Activated CD8-positive, alpha-beta memory T cell treated with anti-CD3 and anti-CD28 coated beads, Interleukin-2, amount 10 ng/mL, durations not matched to agents 7 days and 5 days (primary cell): ENCODE data around the gene RRP36. TPM values are rescaled to one million over a fixed set of nuclear protein-coding genes. Genes with fewer than 3 reads are reported as not detected.
"Not testable (repeated sequence)": the region's sequence is repeated elsewhere in the genome, so short reads cannot be mapped to it uniquely, and the experiment has no call there.

Experiments
- ATAC-seq: fragments of 150-1000 bp; cut with Tn5 transposase; one replicate; pipeline ENCODE4 v1.10.0; 2021; ENCODE audit warnings: moderate library complexity
- CTCF ChIA-PET: fragments of 350-600 bp; sonication (Branson Sonifier 250); formaldehyde crosslinking; loops from one replicate; lab custom pipeline; 2021; ENCODE audit warnings: antibody characterized with exemption; lab: Charles Lee
- DNase-seq: peaks from one replicate; pipeline ENCODE4 v3.0.0-alpha.2; 2020
- H3K27ac Mint-ChIP-seq: one replicate; pipeline ENCODE4 v1.8.0; 2021; ENCODE audit warnings: mild to moderate bottlenecking, mixed read lengths
- H3K27me3 Mint-ChIP-seq: one replicate; pipeline ENCODE4 v1.8.0; 2021; ENCODE audit warnings: mixed read lengths
- H3K36me3 Mint-ChIP-seq: one replicate; pipeline ENCODE4 v1.8.0; 2021; ENCODE audit warnings: mild to moderate bottlenecking, mixed read lengths
- H3K4me1 Mint-ChIP-seq: one replicate; pipeline ENCODE4 v1.8.0; 2021; ENCODE audit warnings: mixed read lengths
- H3K4me3 Mint-ChIP-seq: one replicate; pipeline ENCODE4 v1.8.0; 2021; ENCODE audit warnings: mild to moderate bottlenecking, moderate library complexity, mixed read lengths
- H3K9me3 Mint-ChIP-seq: one replicate; pipeline ENCODE4 v1.8.0; 2022; ENCODE audit warnings: low read depth, mixed read lengths
- total RNA-seq, 2 experiments: library from RNA; stranded (reverse); gene quantifications; one replicate each; pipeline ENCODE4 v1.2.3, GENCODE V29; 2021

The RRP36 gene
- total RNA-seq, 2 experiments from 2014 or later = 60.9 to 71.8 TPM

GRCh38 chr6:43033496-43034189 is 12.2 kb downstream of the RRP36 start:
- Mint-ChIP-seq H3K36me3 (peaks cover 35% of the 10 kb centered on the region), H3K27ac (peak overlapping the region; percentile 11), H3K27me3 (no peaks in the 10 kb centered on the region), H3K9me3 (no peaks in the 10 kb centered on the region), H3K4me1 (peaks cover 3% of the 10 kb centered on the region), H3K4me3 (no peak overlapping the region)
- ATAC-seq (no peak), DNase-seq (no peak)
- CTCF ChIA-PET = no interaction called here

- Mint-ChIP-seq H3K9me3 (no peaks in the 10 kb centered on the region), H3K27ac (peak overlapping the region; percentile 11), H3K4me3 (no peak overlapping the region), H3K4me1 (peaks cover 3% of the 10 kb centered on the region), H3K36me3 (peaks cover 31% of the 10 kb centered on the region), H3K27me3 (no peaks in the 10 kb centered on the region)
- ATAC-seq (no peak), DNase-seq (no peak)
- CTCF ChIA-PET = no interaction called here
Observed at GRCh38 chr6:43034190-43034525, 12.7 kb downstream of the RRP36 start.

GRCh38 chr6:43035495-43036194 is 14.2 kb downstream of the RRP36 start:
- CTCF ChIA-PET = no interaction called here
- peaks cover 24% of the 10 kb centered on the region for H3K36me3 Mint-ChIP-seq
- H3K4me3 Mint-ChIP-seq = no peak overlapping the region

DNA sequence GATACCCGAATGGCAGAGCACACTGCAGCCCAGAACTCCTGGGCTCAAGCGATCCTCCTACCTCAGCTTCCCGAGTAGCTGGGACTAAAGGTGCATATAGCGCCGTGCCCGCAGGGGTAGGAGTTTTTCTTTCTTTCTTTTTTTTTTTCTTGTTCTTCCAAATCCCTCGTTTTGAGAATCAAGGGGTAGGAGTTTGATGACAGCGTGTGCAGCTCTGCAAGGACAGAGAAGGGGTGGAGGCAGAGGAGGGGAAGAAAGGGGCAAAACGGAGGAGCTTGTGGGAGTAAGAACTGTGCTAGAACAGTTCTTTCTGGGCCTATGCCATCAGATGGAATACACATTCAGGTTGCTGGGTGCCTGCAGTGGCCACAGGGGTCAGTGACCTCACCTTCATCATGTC is 15.3 kb downstream of the RRP36 start:
- H3K4me3 Mint-ChIP-seq = no peak overlapping the region
- no peak for ATAC-seq
- CTCF ChIA-PET = no interaction called here
- no peak for DNase-seq
- H3K9me3 Mint-ChIP-seq = no peaks in the 10 kb centered on the region
- peaks cover 20% of the 10 kb centered on the region for H3K36me3 Mint-ChIP-seq
- no peak overlapping the region for H3K27ac Mint-ChIP-seq
- H3K27me3 Mint-ChIP-seq = no peaks in the 10 kb centered on the region
- peaks cover 3% of the 10 kb centered on the region for H3K4me1 Mint-ChIP-seq

More at GRCh38 chr6:43035495-43036194, 14.2 kb downstream of the RRP36 start:
- ATAC-seq (no peak), DNase-seq (no peak)
- peaks cover 3% of the 10 kb centered on the region for H3K4me1 Mint-ChIP-seq
- no peak overlapping the region for H3K27ac Mint-ChIP-seq
- H3K9me3 Mint-ChIP-seq = no peaks in the 10 kb centered on the region
- H3K27me3 Mint-ChIP-seq = no peaks in the 10 kb centered on the region

DNA sequence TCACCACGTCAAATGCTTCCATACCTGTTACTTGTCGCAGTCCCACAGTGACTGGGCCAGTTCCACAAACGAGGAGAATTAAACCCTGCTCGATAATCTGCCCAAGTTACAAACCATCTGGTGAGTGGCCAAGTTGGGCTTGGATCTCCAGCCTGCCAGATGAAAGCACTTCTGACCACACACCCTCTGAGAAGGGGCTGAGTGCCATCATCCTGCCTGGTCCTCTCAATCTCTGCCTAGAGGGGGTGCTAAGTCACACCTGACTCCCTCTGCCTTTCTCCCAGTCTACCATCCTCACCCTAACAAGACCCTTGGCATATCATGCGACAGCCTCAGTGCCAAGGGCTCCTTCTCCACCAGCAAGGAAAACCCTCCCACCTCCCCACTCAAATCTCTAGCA is 15.8 kb downstream of the RRP36 start:
- ATAC-seq (no peak), DNase-seq (no peak)
- peaks cover 3% of the 10 kb centered on the region for H3K4me1 Mint-ChIP-seq

DNA sequence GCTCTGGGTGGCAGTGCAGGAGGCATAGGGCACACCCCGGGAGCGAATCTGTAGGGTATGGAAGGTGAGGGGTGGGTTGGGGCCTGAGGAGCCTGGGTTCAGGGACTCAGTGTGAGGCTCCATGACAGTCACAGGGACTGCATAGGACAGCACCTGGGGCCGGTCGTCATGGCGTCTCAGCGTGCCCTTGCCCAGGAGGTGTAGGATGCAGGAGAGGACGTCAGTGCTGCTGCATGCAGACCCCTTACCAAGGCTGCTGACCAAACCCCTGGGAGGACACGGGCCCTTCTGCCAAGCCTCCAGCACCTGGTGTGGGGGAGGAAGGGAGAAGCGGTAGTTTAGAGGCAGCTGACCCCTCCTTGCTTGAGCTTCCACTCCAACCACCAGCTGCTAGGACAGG is 16.3 kb downstream of the RRP36 start:
- no peak overlapping the region for H3K4me3 Mint-ChIP-seq
- no peak overlapping the region for H3K27ac Mint-ChIP-seq
- ATAC-seq (no peak), DNase-seq (no peak)
- CTCF ChIA-PET = no interaction called here
- peaks cover 3% of the 10 kb centered on the region for H3K4me1 Mint-ChIP-seq
- peaks cover 19% of the 10 kb centered on the region for H3K36me3 Mint-ChIP-seq
- H3K9me3 Mint-ChIP-seq = no peaks in the 10 kb centered on the region
- H3K27me3 Mint-ChIP-seq = no peaks in the 10 kb centered on the region

More for the DNA sequence above, 15.8 kb downstream of the RRP36 start:
- Mint-ChIP-seq H3K27me3 (no peaks in the 10 kb centered on the region), H3K9me3 (no peaks in the 10 kb centered on the region), H3K4me3 (no peak overlapping the region), H3K27ac (no peak overlapping the region), H3K36me3 (peaks cover 19% of the 10 kb centered on the region)
- CTCF ChIA-PET = no interaction called here

DNA sequence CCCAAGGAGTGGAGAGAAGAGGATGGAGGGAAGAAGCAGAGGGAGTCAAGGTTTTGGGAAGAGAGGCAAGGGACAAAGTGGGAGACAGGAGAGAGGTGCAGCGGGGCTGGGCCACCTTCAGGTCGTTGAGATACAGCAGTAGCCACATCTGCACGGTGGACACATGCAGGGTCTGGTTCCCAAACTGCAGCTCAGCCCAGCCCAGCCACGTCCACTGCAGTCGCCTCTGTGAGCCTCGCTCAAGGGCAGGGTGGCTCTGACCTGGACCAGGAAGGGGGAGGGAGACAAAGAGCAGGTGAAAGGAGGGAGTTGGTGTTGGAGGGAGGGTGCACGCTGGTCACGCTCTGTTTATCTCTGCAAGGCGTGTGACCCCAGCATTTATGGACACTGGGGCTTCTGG is 17.3 kb downstream of the RRP36 start:
- DNase-seq (no peak), ATAC-seq (no peak)
- no peaks in the 10 kb centered on the region for H3K27me3 Mint-ChIP-seq
- CTCF ChIA-PET = interaction anchor here (0.7 to 0.8 kb wide), 2 partner anchors 18 to 20 kb away, joined by 3 read pairs; partner anchors contain the start of genes KLC4, MRPL2 and RRP36
- peaks cover 14% of the 10 kb centered on the region for H3K36me3 Mint-ChIP-seq
- no peak overlapping the region for H3K27ac Mint-ChIP-seq
- no peak overlapping the region for H3K4me3 Mint-ChIP-seq
- H3K4me1 Mint-ChIP-seq = no peaks in the 10 kb centered on the region
- no peaks in the 10 kb centered on the region for H3K9me3 Mint-ChIP-seq

DNA sequence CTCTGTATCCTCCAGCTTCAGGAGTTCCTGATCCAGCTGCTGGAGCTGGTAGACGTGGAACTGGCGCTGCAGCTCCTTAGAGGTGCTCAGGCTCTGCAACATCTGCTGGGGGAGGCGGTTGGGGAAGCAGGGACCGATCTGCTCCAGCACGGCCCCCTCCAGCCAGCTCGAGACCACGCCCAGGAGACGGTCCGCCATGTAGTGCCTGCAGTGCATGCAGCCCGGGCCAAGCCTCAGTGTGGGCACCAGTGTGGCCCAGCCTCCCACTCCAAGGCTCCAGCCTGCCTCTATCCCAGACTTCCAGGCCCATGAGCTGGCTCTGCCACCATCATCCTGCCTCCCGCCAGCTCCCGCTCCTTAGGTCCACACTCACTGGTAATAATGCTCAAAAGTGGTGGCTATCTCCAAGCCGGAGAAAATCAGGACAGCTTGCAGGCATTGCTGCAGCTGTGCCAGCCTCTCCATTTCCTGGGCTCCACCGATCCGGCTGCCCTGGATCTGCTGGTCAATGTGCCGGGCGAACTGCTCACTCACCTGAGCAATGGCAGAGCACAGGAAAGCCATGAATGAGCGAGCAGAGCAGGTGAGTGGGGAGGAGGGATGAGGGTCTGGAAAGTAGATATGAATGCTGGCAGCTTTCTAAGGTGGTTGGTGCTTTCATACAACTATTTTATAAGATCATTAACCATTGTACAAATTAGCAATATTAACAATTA is 19.3 kb downstream of the RRP36 start:
- Mint-ChIP-seq H3K27me3 (no peaks in the 10 kb centered on the region), H3K9me3 (no peaks in the 10 kb centered on the region), H3K4me3 (no peak overlapping the region), H3K27ac (no peak overlapping the region), H3K4me1 (no peaks in the 10 kb centered on the region), H3K36me3 (peaks cover 7% of the 10 kb centered on the region)
- CTCF ChIA-PET = interaction anchor here (0.9 kb wide), 1 partner anchor 18 kb away, joined by 3 read pairs; no protein-coding TSS in a partner anchor
- ATAC-seq (no peak), DNase-seq (no peak)

DNA sequence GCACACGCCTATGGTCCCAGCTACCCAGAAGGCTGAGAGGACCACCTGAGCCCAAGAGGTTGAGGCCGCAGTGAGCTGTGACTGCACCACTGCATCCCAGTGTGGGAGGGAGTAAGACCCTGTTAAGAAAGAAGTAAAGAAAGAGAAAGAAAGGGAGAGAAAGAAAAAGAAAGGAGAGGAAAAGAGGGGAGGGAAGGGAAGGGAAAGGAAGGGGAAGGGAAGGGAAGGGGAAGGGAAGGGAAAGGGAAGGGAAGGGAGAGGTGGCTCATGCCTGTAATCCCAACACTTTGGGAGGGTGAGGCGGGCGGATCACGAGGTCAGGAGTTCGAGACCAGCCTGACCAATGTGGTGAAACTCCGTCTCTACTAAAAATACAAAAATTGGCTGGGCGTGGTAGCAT is 20.1 kb downstream of the RRP36 start:
- ATAC-seq, H3K27ac Mint-ChIP-seq, H3K9me3 Mint-ChIP-seq, H3K36me3 Mint-ChIP-seq, DNase-seq, H3K4me1 Mint-ChIP-seq, H3K27me3 Mint-ChIP-seq, H3K4me3 Mint-ChIP-seq: not testable (repeated sequence)
- CTCF ChIA-PET = interaction anchor here (1.4 kb wide), 1 partner anchor 26 kb away, joined by 5 read pairs; no protein-coding TSS in a partner anchor

GRCh38 chr6:43043310-43043709 is 21.9 kb downstream of the RRP36 start:
- Mint-ChIP-seq H3K9me3 (no peaks in the 10 kb centered on the region), H3K27ac (no peak overlapping the region), H3K4me1 (no peaks in the 10 kb centered on the region), H3K27me3 (no peaks in the 10 kb centered on the region), H3K4me3 (no peak overlapping the region), H3K36me3 (peaks cover 3% of the 10 kb centered on the region)
- no peak for ATAC-seq
- DNase-seq = no peak
- CTCF ChIA-PET = interaction anchor here (0.6 kb wide), 1 partner anchor 135 kb away, joined by 3 read pairs; no protein-coding TSS in a partner anchor

- Mint-ChIP-seq H3K27ac (no peak overlapping the region), H3K4me1 (peaks cover under 1% of the 10 kb centered on the region), H3K4me3 (no peak overlapping the region), H3K27me3 (no peaks in the 10 kb centered on the region), H3K36me3 (peaks cover 4% of the 10 kb centered on the region), H3K9me3 (no peaks in the 10 kb centered on the region)
- no peak for DNase-seq
- ATAC-seq = no peak
- CTCF ChIA-PET = interaction anchor here (1.5 kb wide), 1 partner anchor 98 kb away, joined by 5 read pairs; no protein-coding TSS in a partner anchor
Observed at GRCh38 chr6:43045371-43045930, 24.0 kb downstream of the RRP36 start.

GRCh38 chr6:43047998-43048397 is 26.6 kb downstream of the RRP36 start:
- DNase-seq = no peak
- H3K27ac Mint-ChIP-seq = no peak overlapping the region
- peaks cover 20% of the 10 kb centered on the region for H3K4me1 Mint-ChIP-seq
- H3K4me3 Mint-ChIP-seq = no peak overlapping the region
- H3K27me3 Mint-ChIP-seq = no peaks in the 10 kb centered on the region
- ATAC-seq = no peak
- CTCF ChIA-PET = interaction anchor here (1.3 kb wide), 1 partner anchor 27 kb away, joined by 3 read pairs; the partner anchor contains the start of gene RRP36
- H3K36me3 Mint-ChIP-seq = peaks cover 6% of the 10 kb centered on the region
- H3K9me3 Mint-ChIP-seq = no peaks in the 10 kb centered on the region

DNA sequence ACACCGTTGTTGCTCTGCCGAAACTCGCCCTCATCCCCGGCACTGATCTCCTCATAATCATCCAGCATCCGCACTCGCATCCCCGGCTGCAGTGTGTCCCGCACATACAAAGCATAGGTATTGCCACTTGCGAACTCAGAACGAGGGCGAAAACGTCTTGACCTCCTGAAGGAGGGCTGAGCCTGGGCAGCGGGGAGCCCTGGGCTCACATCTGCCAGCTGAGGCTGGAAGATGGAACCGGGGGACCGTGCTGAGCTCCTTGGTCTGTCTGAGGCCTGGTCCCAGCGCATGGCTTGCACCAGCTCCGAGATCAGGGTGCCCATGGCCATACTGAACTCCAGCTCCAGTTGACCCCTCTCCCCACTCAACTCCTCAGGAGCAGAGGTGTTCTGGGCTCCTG is 29.6 kb downstream of the RRP36 start:
- CTCF ChIA-PET = no interaction called here
- H3K27ac Mint-ChIP-seq = peak overlapping the region; percentile 5
- ATAC-seq = no peak
- H3K4me1 Mint-ChIP-seq = peaks cover 28% of the 10 kb centered on the region
- H3K4me3 Mint-ChIP-seq = no peak overlapping the region
- DNase-seq = no peak
- H3K9me3 Mint-ChIP-seq = no peaks in the 10 kb centered on the region
- H3K36me3 Mint-ChIP-seq = peaks cover 14% of the 10 kb centered on the region
- H3K27me3 Mint-ChIP-seq = no peaks in the 10 kb centered on the region
